ENCODE results near the gene WFDC13. TPM values are rescaled to one million over a fixed set of nuclear protein-coding genes. Genes with fewer than 3 reads are reported as not detected.
"Not testable (repeated sequence)": the region's sequence is repeated elsewhere in the genome, so short reads cannot be mapped to it uniquely, and the experiment has no call there.

Gene WFDC13, protein sequence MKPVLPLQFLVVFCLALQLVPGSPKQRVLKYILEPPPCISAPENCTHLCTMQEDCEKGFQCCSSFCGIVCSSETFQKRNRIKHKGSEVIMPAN
- total RNA-seq (not detected), polyA plus RNA-seq (not detected)
- long read RNA-seq, donor 1 = 0 reads
- long read RNA-seq, donor 2 = 0 reads

DNA sequence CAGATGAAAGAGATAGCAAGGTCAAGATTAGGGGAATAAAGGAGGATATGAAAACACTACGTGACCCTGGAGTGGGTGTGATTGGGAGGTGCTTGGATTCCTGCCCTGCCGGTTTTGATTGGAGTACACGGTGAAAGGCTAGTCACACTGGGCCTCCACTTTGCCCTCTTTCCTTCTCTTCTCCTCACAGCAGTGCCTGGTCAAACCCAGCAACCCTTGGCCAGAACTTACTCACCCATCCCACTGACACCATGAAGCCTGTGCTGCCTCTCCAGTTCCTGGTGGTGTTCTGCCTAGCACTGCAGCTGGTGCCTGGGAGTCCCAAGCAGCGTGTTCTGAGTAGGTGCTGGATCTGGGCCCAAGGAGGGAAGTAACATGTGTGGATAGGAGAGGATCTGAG, at the start of gene WFDC13:
TSS of gene WFDC13 (plus strand) at position 166 of the 400 bp plus-strand sequence. CDS start at position 252, 86 bp downstream.
- no peaks in the 10 kb centered on the region for H3K36me3 ChIP-seq (ENCODE audit: control insufficient read depth in 1 of 2, insufficient read depth in 2 of 2, low read length in 1 of 2)
- no peak within 1 kb of the TSS for H3K27ac ChIP-seq (ENCODE audit: low read depth in 1 of 2, low read length in 2 of 2)
- no peaks in the 10 kb centered on the region for H3K27me3 ChIP-seq (ENCODE audit: control insufficient read depth in 1 of 2, insufficient read depth in 2 of 2, low read length in 1 of 2)
- H3K9me3 ChIP-seq (ENCODE audit: control insufficient read depth, low read length) = no peaks in the 10 kb centered on the region
- 65 to 74% methylated on average over 4 of the region's 4 CpGs for WGBS, 2 donors
- H3K4me3 ChIP-seq (ENCODE audit: low read length in 2 of 2) = no peak within 1 kb of the TSS
- no peak for ATAC-seq (ENCODE audit: low FRiP score)
- H3K4me1 ChIP-seq (ENCODE audit: control insufficient read depth in 1 of 2, insufficient read depth in 2 of 2, low read length in 2 of 2) = no peaks in the 10 kb centered on the region
- intact Hi-C loops (cut with DNase I) = no loop called here
- DNase-seq = no peak

DNA sequence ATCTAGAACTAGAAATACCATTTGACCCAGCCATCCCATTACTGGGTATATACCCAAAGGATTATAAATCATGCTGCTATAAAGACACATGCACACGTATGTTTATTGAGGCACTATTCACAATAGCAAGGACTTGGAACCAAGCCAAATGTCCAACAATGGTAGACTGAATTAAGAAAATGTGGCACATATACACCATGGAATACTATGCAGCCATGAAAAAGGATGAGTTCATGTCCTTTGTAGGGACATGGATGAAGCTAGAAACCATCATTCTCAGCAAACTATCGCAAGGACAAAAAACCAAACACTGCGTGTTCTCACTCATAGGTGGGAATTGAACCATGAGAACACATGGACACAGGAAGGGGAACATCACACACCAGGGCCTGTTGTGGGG, 44.8 kb upstream of the WFDC13 start:
- H3K36me3 ChIP-seq (ENCODE audit: control insufficient read depth in 1 of 2, insufficient read depth in 2 of 2, low read length in 1 of 2); H3K9me3 ChIP-seq (ENCODE audit: control insufficient read depth, low read length); ATAC-seq (ENCODE audit: low FRiP score); intact Hi-C loops (cut with DNase I); H3K27me3 ChIP-seq (ENCODE audit: control insufficient read depth in 1 of 2, insufficient read depth in 2 of 2, low read length in 1 of 2); H3K4me1 ChIP-seq (ENCODE audit: control insufficient read depth in 1 of 2, insufficient read depth in 2 of 2, low read length in 2 of 2); H3K27ac ChIP-seq (ENCODE audit: low read depth in 1 of 2, low read length in 2 of 2); DNase-seq; H3K4me3 ChIP-seq (ENCODE audit: low read length in 2 of 2): not testable (repeated sequence)
- 88 to 92% methylated on average over 3 of the region's 3 CpGs for WGBS, 2 donors

DNA sequence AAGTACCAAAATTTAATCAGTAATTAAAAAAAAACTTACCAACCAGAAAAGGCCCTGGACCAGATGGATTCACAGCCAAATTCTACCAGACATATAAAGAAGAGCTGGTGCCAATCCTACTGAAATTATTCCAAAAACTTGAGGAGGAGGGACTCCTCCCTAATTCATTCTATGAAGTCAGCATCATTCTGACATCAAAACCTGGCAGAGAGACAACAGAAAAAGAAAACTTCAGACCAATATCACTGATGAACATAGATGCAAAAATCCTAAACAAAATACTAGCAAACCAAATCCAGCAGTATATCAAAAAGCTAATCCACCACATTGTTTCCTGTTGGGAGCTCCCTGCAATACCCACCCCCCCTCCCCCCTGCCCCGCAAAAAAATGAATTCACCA, 31.7 kb upstream of the WFDC13 start, which contains the start of gene WFDC11:
TSS of gene WFDC11 (minus strand) at position 101 of the 400 bp plus-strand sequence. CDS start 19,639 bp downstream, outside the sequence.
- H3K36me3 ChIP-seq (ENCODE audit: control insufficient read depth in 1 of 2, insufficient read depth in 2 of 2, low read length in 1 of 2) = no peaks in the 10 kb centered on the region
- no peak within 1 kb of the TSS for H3K4me3 ChIP-seq (ENCODE audit: low read length in 2 of 2)
- intact Hi-C loops (cut with DNase I) = no loop called here
- 71 to 79% methylated on average over 1 of the region's 1 CpG for WGBS, 2 donors
- DNase-seq (no peak), ATAC-seq (ENCODE audit: low FRiP score) (no peak)
- H3K9me3 ChIP-seq (ENCODE audit: control insufficient read depth, low read length) = no peaks in the 10 kb centered on the region
- H3K27me3 ChIP-seq (ENCODE audit: control insufficient read depth in 1 of 2, insufficient read depth in 2 of 2, low read length in 1 of 2) = no peaks in the 10 kb centered on the region
- no peaks in the 10 kb centered on the region for H3K4me1 ChIP-seq (ENCODE audit: control insufficient read depth in 1 of 2, insufficient read depth in 2 of 2, low read length in 2 of 2)
- no peak within 1 kb of the TSS for H3K27ac ChIP-seq (ENCODE audit: low read depth in 1 of 2, low read length in 2 of 2)

DNA sequence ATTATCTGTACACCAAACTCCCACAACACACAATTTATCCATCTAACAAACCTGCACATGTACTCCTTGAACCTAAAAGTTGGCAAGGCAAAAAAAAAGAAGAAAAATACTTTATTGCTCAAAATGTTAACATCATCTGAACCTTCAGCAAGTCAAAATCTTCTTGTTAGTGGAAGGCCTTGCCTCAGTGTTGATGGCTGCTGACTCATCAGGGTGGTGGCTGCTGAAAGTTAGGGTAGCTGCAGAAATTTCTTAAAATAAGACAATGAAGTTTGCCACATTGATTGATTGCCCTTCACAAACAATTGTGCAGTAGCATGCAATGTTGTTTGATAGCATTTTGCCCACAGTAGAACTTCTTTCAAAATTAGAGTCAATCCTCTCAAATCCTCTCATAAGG, 29.1 kb upstream of the WFDC13 start:
- no peak overlapping the region for H3K4me3 ChIP-seq (ENCODE audit: low read length in 2 of 2)
- DNase-seq = no peak
- no peaks in the 10 kb centered on the region for H3K36me3 ChIP-seq (ENCODE audit: control insufficient read depth in 1 of 2, insufficient read depth in 2 of 2, low read length in 1 of 2)
- no peak overlapping the region for H3K27ac ChIP-seq (ENCODE audit: low read depth in 1 of 2, low read length in 2 of 2)
- H3K27me3 ChIP-seq (ENCODE audit: control insufficient read depth in 1 of 2, insufficient read depth in 2 of 2, low read length in 1 of 2) = no peaks in the 10 kb centered on the region
- no peaks in the 10 kb centered on the region for H3K9me3 ChIP-seq (ENCODE audit: control insufficient read depth, low read length)
- intact Hi-C loops (cut with DNase I) = no loop called here
- no peaks in the 10 kb centered on the region for H3K4me1 ChIP-seq (ENCODE audit: control insufficient read depth in 1 of 2, insufficient read depth in 2 of 2, low read length in 2 of 2)
- ATAC-seq (ENCODE audit: low FRiP score) = no peak

DNA sequence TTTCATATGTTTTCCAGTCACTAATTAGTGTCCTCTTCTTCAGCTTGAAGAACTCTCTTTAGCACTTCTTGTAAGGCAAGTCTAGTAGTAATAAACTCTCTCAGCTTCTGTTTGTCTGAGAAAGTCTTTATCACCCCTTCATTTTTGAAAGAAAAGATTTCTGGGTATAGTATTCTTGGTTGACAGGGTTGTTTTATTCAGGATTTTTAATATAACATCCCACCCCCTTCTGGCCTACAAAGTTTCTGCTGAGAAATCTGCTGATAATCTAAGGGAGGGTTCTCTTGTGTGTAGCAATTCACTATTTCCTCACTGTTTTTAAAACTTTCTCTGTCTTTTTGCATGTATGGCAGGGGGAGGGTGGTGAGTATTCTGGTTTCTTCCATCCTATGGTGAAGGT, 22.2 kb upstream of the WFDC13 start:
- no peaks in the 10 kb centered on the region for H3K4me1 ChIP-seq (ENCODE audit: control insufficient read depth in 1 of 2, insufficient read depth in 2 of 2, low read length in 2 of 2)
- peaks cover 14% of the 10 kb centered on the region for H3K9me3 ChIP-seq (ENCODE audit: control insufficient read depth, low read length)
- no peak for ATAC-seq (ENCODE audit: low FRiP score)
- no peak overlapping the region for H3K27ac ChIP-seq (ENCODE audit: low read depth in 1 of 2, low read length in 2 of 2)
- H3K27me3 ChIP-seq (ENCODE audit: control insufficient read depth in 1 of 2, insufficient read depth in 2 of 2, low read length in 1 of 2) = no peaks in the 10 kb centered on the region
- no peak overlapping the region for H3K4me3 ChIP-seq (ENCODE audit: low read length in 2 of 2)
- no peaks in the 10 kb centered on the region for H3K36me3 ChIP-seq (ENCODE audit: control insufficient read depth in 1 of 2, insufficient read depth in 2 of 2, low read length in 1 of 2)
- intact Hi-C loops (cut with DNase I) = no loop called here
- DNase-seq = no peak

DNA sequence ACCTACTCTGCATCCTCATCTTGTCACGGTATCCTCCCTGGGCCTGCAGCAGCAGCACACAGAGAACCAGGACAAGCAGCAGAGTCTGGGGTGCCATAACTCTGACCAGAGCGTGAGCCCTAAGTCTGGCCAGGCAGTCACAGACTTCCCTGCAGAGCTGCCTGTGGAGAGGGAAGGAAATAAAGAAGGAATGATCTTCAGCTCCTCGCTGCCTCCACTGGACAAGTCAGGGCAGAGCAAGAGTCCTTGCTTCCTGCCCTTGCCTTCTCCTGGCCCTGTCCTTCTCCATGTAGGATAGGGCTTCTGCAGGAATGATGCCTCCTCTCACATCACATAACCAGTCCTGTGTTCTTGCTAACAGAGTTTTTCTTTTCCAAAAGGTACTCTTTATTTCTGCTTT, 15.9 kb upstream of the WFDC13 start:
- H3K9me3 ChIP-seq (ENCODE audit: control insufficient read depth, low read length) = peaks cover 1% of the 10 kb centered on the region
- H3K4me3 ChIP-seq (ENCODE audit: low read length in 2 of 2) = no peak overlapping the region
- H3K27me3 ChIP-seq (ENCODE audit: control insufficient read depth in 1 of 2, insufficient read depth in 2 of 2, low read length in 1 of 2) = no peaks in the 10 kb centered on the region
- WGBS, 2 donors = 60 to 67% methylated on average over 3 of the region's 3 CpGs
- no peak for DNase-seq
- intact Hi-C loops (cut with DNase I) = no loop called here
- no peaks in the 10 kb centered on the region for H3K36me3 ChIP-seq (ENCODE audit: control insufficient read depth in 1 of 2, insufficient read depth in 2 of 2, low read length in 1 of 2)
- no peaks in the 10 kb centered on the region for H3K4me1 ChIP-seq (ENCODE audit: control insufficient read depth in 1 of 2, insufficient read depth in 2 of 2, low read length in 2 of 2)
- no peak overlapping the region for H3K27ac ChIP-seq (ENCODE audit: low read depth in 1 of 2, low read length in 2 of 2)
- no peak for ATAC-seq (ENCODE audit: low FRiP score)

DNA sequence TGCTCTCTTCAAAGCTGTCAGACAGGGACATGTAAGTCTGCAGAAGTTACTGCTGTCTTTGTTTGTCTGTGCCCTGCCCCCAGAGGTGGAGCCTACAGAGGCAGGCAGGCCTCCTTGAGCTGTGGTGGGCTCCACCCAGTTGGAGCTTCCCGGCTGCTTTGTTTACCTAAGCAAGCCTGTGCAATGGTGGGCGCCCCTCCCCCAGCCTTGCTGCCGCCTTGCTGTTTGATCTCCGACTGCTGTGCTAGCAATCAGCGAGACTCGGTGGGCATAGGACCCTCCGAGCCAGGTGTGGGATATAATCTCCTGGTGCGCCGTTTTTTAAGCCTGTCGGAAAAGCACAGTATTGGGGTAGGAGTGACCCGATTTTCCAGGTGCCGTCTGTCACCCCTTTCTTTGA, 8.5 kb upstream of the WFDC13 start:
- H3K4me1 ChIP-seq (ENCODE audit: control insufficient read depth in 1 of 2, insufficient read depth in 2 of 2, low read length in 2 of 2); H3K4me3 ChIP-seq (ENCODE audit: low read length in 2 of 2); DNase-seq; H3K27ac ChIP-seq (ENCODE audit: low read depth in 1 of 2, low read length in 2 of 2); intact Hi-C loops (cut with DNase I); H3K27me3 ChIP-seq (ENCODE audit: control insufficient read depth in 1 of 2, insufficient read depth in 2 of 2, low read length in 1 of 2); H3K36me3 ChIP-seq (ENCODE audit: control insufficient read depth in 1 of 2, insufficient read depth in 2 of 2, low read length in 1 of 2); ATAC-seq (ENCODE audit: low FRiP score); H3K9me3 ChIP-seq (ENCODE audit: control insufficient read depth, low read length): not testable (repeated sequence)
- WGBS, 2 donors = 86% methylated on average over 12 of the region's 12 CpGs

DNA sequence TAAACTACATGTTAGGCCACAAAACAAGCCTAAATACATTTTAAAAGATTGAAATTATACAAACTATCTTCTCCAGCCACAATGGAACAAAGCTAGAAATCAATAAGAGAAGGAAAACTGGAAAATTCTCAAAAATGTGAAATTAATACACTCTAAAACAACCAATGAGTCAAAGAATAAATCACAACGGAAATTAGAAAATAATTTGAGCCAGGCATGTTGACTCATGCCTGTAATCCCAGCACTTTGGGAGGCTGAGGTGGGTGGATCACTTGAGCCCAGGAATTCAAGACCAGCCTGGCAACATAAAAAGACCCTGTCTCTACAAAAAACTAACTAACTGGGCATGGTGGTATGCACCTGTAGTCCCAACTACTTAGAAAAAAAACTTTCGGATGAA, 6.3 kb upstream of the WFDC13 start:
- 85% methylated on average over 2 of the region's 2 CpGs for WGBS, 2 donors
- no peak for ATAC-seq (ENCODE audit: low FRiP score)
- H3K27me3 ChIP-seq (ENCODE audit: control insufficient read depth in 1 of 2, insufficient read depth in 2 of 2, low read length in 1 of 2) = no peaks in the 10 kb centered on the region

DNA sequence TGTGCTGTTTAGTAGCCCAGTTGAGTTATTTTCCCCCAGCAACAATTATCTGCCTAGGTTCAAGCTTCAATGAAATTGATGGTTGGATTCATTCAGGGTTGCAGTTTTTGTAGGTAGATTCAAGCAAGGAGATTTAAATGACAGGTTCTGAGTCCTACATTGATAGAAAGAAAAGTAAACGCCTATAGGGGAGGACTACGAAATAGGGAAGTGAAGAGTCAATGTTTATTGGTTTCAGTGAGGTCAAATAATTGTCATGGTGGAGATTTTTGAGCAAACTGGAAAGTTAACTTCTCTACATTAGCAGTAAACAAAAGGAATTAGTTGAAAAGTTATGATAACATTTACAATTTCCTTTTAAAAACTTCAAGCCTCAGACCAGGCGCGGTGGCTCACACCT, 734 bp upstream of the WFDC13 start:
- ATAC-seq (ENCODE audit: low FRiP score) = no peak
- intact Hi-C loops (cut with DNase I) = no loop called here
- no peak for DNase-seq
- no peak overlapping the region for H3K27ac ChIP-seq (ENCODE audit: low read depth in 1 of 2, low read length in 2 of 2)
- H3K4me1 ChIP-seq (ENCODE audit: control insufficient read depth in 1 of 2, insufficient read depth in 2 of 2, low read length in 2 of 2) = no peaks in the 10 kb centered on the region
- no peaks in the 10 kb centered on the region for H3K36me3 ChIP-seq (ENCODE audit: control insufficient read depth in 1 of 2, insufficient read depth in 2 of 2, low read length in 1 of 2)
- H3K4me3 ChIP-seq (ENCODE audit: low read length in 2 of 2) = no peak overlapping the region
- H3K27me3 ChIP-seq (ENCODE audit: control insufficient read depth in 1 of 2, insufficient read depth in 2 of 2, low read length in 1 of 2) = no peaks in the 10 kb centered on the region
- WGBS, 2 donors = 56 to 59% methylated on average over 4 of the region's 4 CpGs
- H3K9me3 ChIP-seq (ENCODE audit: control insufficient read depth, low read length) = no peaks in the 10 kb centered on the region

More for the DNA sequence above, 6.3 kb upstream of the WFDC13 start:
- H3K36me3 ChIP-seq (ENCODE audit: control insufficient read depth in 1 of 2, insufficient read depth in 2 of 2, low read length in 1 of 2) = no peaks in the 10 kb centered on the region
- H3K4me1 ChIP-seq (ENCODE audit: control insufficient read depth in 1 of 2, insufficient read depth in 2 of 2, low read length in 2 of 2) = no peaks in the 10 kb centered on the region
- H3K4me3 ChIP-seq (ENCODE audit: low read length in 2 of 2) = no peak overlapping the region
- no peak for DNase-seq
- intact Hi-C loops (cut with DNase I) = no loop called here
- no peaks in the 10 kb centered on the region for H3K9me3 ChIP-seq (ENCODE audit: control insufficient read depth, low read length)
- H3K27ac ChIP-seq (ENCODE audit: low read depth in 1 of 2, low read length in 2 of 2) = no peak overlapping the region

Measured in aorta (tissue), 5 donors.